Trophoblast cell (in vitro differentiated cells and primary cell): ENCODE results near the gene FCMR.

ENCODE experiments used
- DNase-seq, 2 donors: peaks; one replicate each; pipeline ENCODE4 v3.0.0-alpha.2; 2016
- H2AFZ ChIP-seq: 2 replicates; pipeline ENCODE4 v1.6.1; 2013; ENCODE audit warnings: low read length, moderate library complexity, mild to moderate bottlenecking; ENCODE audit not compliant: insufficient read depth, poor library complexity
- H2AK5ac ChIP-seq: 2 replicates; pipeline ENCODE4 v1.6.1; 2013; ENCODE audit warnings: mild to moderate bottlenecking, low read length
- H2BK120ac ChIP-seq: 2 replicates; pipeline ENCODE4 v1.6.1; 2013; ENCODE audit warnings: low read length, mild to moderate bottlenecking, moderate library complexity; ENCODE audit not compliant: insufficient read depth, poor library complexity
- H2BK12ac ChIP-seq: 2 replicates; pipeline ENCODE4 v1.6.1; 2013; ENCODE audit warnings: mild to moderate bottlenecking, low read length, moderate library complexity
- H2BK5ac ChIP-seq: 2 replicates; pipeline ENCODE4 v1.6.1; 2013; ENCODE audit warnings: low read length, low read depth, moderate library complexity, mild to moderate bottlenecking; ENCODE audit not compliant: poor library complexity
- H3K14ac ChIP-seq: 2 replicates; pipeline ENCODE4 v1.6.1; 2013; ENCODE audit warnings: mild to moderate bottlenecking, low read length
- H3K18ac ChIP-seq: 2 replicates; pipeline ENCODE4 v1.6.1; 2013; ENCODE audit warnings: mild to moderate bottlenecking, low read length
- H3K23ac ChIP-seq: 2 replicates; pipeline ENCODE4 v1.6.1; 2013; ENCODE audit warnings: low read length
- H3K27ac ChIP-seq: 2 replicates; pipeline ENCODE4 v1.5.1; 2013; ENCODE audit warnings: low read depth, mild to moderate bottlenecking, inconsistent platforms, low read length, moderate library complexity
- H3K27me3 ChIP-seq: 2 replicates; pipeline ENCODE4 v1.6.1; 2013; ENCODE audit warnings: inconsistent platforms, mild to moderate bottlenecking, low read length, moderate library complexity; ENCODE audit not compliant: insufficient read depth
- H3K36me3 ChIP-seq, 2 experiments: 1 replicate in 1 of 2; 2 replicates in 1 of 2; pipeline ENCODE4 v1.6.1; 2013; ENCODE audit warnings: low read length in 2 of 2, mild to moderate bottlenecking in 2 of 2, moderate library complexity in 1 of 2; ENCODE audit not compliant: insufficient read depth in 2 of 2, control insufficient read depth in 1 of 2
- H3K4ac ChIP-seq: 2 replicates; pipeline ENCODE4 v1.6.1; 2013; ENCODE audit warnings: low read depth, mild to moderate bottlenecking, low read length, moderate library complexity
- H3K4me1 ChIP-seq, 2 experiments: 1 replicate in 1 of 2; 2 replicates in 1 of 2; pipeline ENCODE4 v1.6.1; 2013; ENCODE audit warnings: low read length in 2 of 2, mild to moderate bottlenecking in 2 of 2, moderate library complexity in 1 of 2; ENCODE audit not compliant: insufficient read depth in 2 of 2, control insufficient read depth in 1 of 2
- H3K4me2 ChIP-seq: 2 replicates; pipeline ENCODE4 v1.6.1; 2013; ENCODE audit warnings: inconsistent platforms, mild to moderate bottlenecking, low read length, moderate library complexity
- H3K4me3 ChIP-seq: 2 replicates; pipeline ENCODE4 v1.5.1; 2013; ENCODE audit warnings: mild to moderate bottlenecking, low read depth, low read length, inconsistent platforms
- H3K79me1 ChIP-seq: one replicate; pipeline ENCODE4 v1.6.1; 2013; ENCODE audit warnings: low read length
- H3K79me2 ChIP-seq: 2 replicates; pipeline ENCODE4 v1.6.1; 2013; ENCODE audit warnings: low read length, mild to moderate bottlenecking; ENCODE audit not compliant: control insufficient read depth, insufficient read depth, poor library complexity
- H3K9ac ChIP-seq: 2 replicates; pipeline ENCODE4 v1.6.1; 2013; ENCODE audit warnings: mild to moderate bottlenecking, low read length
- H3K9me3 ChIP-seq: 2 replicates; pipeline ENCODE4 v1.6.1; 2013; ENCODE audit warnings: low read depth, mild to moderate bottlenecking, control low read depth, inconsistent platforms, low read length; ENCODE audit not compliant: insufficient read depth
- H4K12ac ChIP-seq: 2 replicates; pipeline ENCODE4 v1.6.1; 2013; ENCODE audit warnings: low read depth, mild to moderate bottlenecking, low read length, moderate library complexity
- H4K8ac ChIP-seq: 2 replicates; pipeline ENCODE4 v1.6.1; 2013; ENCODE audit warnings: low read depth, mild to moderate bottlenecking, low read length, moderate library complexity
- H4K91ac ChIP-seq: one replicate; pipeline ENCODE4 v1.6.1; 2013; ENCODE audit warnings: low read depth, mild to moderate bottlenecking, low read length, moderate library complexity
- WGBS: extraction: QIAGEN DNeasy Blood & Tissue Kit; methylation state at CpG from one replicate; pipeline ENCODE4 v1.1.7; 2013; ENCODE audit warnings: missing lambda C conversion rate; ENCODE audit not compliant: insufficient read length, insufficient coverage; ENCODE audit errors: extremely low coverage; 5-methylcytosine and 5-hydroxymethylcytosine counted together

FCMR gene

DNA sequence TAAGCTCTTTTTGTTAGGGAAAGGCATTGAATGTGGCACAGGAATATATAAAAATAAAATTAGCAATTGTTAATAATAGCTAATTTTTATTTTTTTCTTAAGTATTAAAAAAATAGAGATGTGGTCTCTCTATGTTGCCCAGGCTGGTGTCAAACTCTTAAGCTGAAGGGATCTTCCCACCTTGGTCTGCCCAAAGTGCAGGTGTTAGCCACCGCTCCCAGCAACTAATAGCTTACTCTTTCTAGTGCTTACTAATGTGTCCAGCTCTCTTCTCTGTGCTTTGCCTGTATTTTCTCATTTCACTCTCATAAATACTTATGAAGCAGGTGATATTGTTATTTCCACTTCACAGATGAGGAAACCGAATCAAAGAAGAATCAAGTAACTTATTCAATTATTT, 37.9 kb downstream of the FCMR start:
- no peak overlapping the region for H3K18ac ChIP-seq
- no peak overlapping the region for H3K4me2 ChIP-seq
- no peak overlapping the region for H3K9ac ChIP-seq
- no peak overlapping the region for H3K14ac ChIP-seq
- no peak overlapping the region for H4K12ac ChIP-seq
- no peaks in the 10 kb centered on the region for H3K9me3 ChIP-seq
- H2BK12ac ChIP-seq: no peak overlapping the region
- H2AFZ ChIP-seq: no peak overlapping the region
- WGBS: no CpG with 5 or more reads among the region's 2 CpGs
- H3K79me2 ChIP-seq: no peaks in the 10 kb centered on the region
- no peak overlapping the region for H3K27ac ChIP-seq
- no peaks in the 10 kb centered on the region for H3K27me3 ChIP-seq
- H3K4me3 ChIP-seq: no peak overlapping the region
- H2AK5ac ChIP-seq: no peak overlapping the region
- no peaks in the 10 kb centered on the region for H3K4me1 ChIP-seq
- H3K36me3 ChIP-seq: no peaks in the 10 kb centered on the region
- no peak overlapping the region for H4K91ac ChIP-seq
- no peak overlapping the region for H2BK120ac ChIP-seq
- H2BK5ac ChIP-seq: no peak overlapping the region
- H3K79me1 ChIP-seq: no peaks in the 10 kb centered on the region
- H3K4ac ChIP-seq: no peak overlapping the region
- DNase-seq: no peak
- no peak overlapping the region for H4K8ac ChIP-seq
- no peak overlapping the region for H3K23ac ChIP-seq

- no peak overlapping the region for H2BK12ac ChIP-seq
- no peak overlapping the region for H2AFZ ChIP-seq
- no peak overlapping the region for H2BK5ac ChIP-seq
- H3K36me3 ChIP-seq: no peaks in the 10 kb centered on the region
- H3K79me1 ChIP-seq: no peaks in the 10 kb centered on the region
- H3K4me2 ChIP-seq: no peak overlapping the region
- no peak overlapping the region for H3K14ac ChIP-seq
- no peak for DNase-seq
- no peak overlapping the region for H2BK120ac ChIP-seq
- H2AK5ac ChIP-seq: no peak overlapping the region
- no CpG with 5 or more reads among the region's 1 CpG for WGBS
- no peaks in the 10 kb centered on the region for H3K4me1 ChIP-seq
- H3K9me3 ChIP-seq: peaks cover 1% of the 10 kb centered on the region
- H3K4ac ChIP-seq: no peak overlapping the region
- no peaks in the 10 kb centered on the region for H3K27me3 ChIP-seq
- no peaks in the 10 kb centered on the region for H3K79me2 ChIP-seq
- no peak overlapping the region for H3K23ac ChIP-seq
- no peak overlapping the region for H3K18ac ChIP-seq
- H4K8ac ChIP-seq: no peak overlapping the region
- H3K27ac ChIP-seq: no peak overlapping the region
- H4K12ac ChIP-seq: no peak overlapping the region
- H3K9ac ChIP-seq: no peak overlapping the region
- no peak overlapping the region for H4K91ac ChIP-seq
- no peak overlapping the region for H3K4me3 ChIP-seq
Measured at GRCh38 chr1:206883160-206883559, 38.6 kb downstream of the FCMR start.

- H2AK5ac ChIP-seq: no peak overlapping the region
- no peak overlapping the region for H2AFZ ChIP-seq
- no peak overlapping the region for H2BK5ac ChIP-seq
- no peak overlapping the region for H3K4me2 ChIP-seq
- H3K9ac ChIP-seq: no peak overlapping the region
- H3K14ac ChIP-seq: no peak overlapping the region
- WGBS: no CpG with 5 or more reads among the region's 3 CpGs
- no peak overlapping the region for H2BK12ac ChIP-seq
- no peak overlapping the region for H4K8ac ChIP-seq
- no peak overlapping the region for H4K12ac ChIP-seq
- H3K27me3 ChIP-seq: no peaks in the 10 kb centered on the region
- H3K9me3 ChIP-seq: peaks cover 2% of the 10 kb centered on the region
- no peak overlapping the region for H3K23ac ChIP-seq
- no peaks in the 10 kb centered on the region for H3K79me1 ChIP-seq
- no peak overlapping the region for H3K18ac ChIP-seq
- no peak overlapping the region for H3K4ac ChIP-seq
- no peaks in the 10 kb centered on the region for H3K36me3 ChIP-seq
- no peak overlapping the region for H2BK120ac ChIP-seq
- no peaks in the 10 kb centered on the region for H3K4me1 ChIP-seq
- DNase-seq: no peak
- H3K27ac ChIP-seq: no peak overlapping the region
- no peaks in the 10 kb centered on the region for H3K79me2 ChIP-seq
- no peak overlapping the region for H4K91ac ChIP-seq
- H3K4me3 ChIP-seq: no peak overlapping the region
Measured at GRCh38 chr1:206882555-206882954, 39.2 kb downstream of the FCMR start.

GRCh38 chr1:206880314-206880713, 41.4 kb downstream of the FCMR start:
- Histone ChIP-seq H2AFZ (no peak overlapping the region), H3K9me3 (peaks cover 2% of the 10 kb centered on the region), H3K18ac (no peak overlapping the region), H4K12ac (no peak overlapping the region), H2BK120ac (no peak overlapping the region), H3K36me3 (no peaks in the 10 kb centered on the region), H3K79me1 (no peaks in the 10 kb centered on the region), H3K14ac (no peak overlapping the region), H3K4ac (no peak overlapping the region), H3K27me3 (no peaks in the 10 kb centered on the region), H2AK5ac (no peak overlapping the region), H3K79me2 (no peaks in the 10 kb centered on the region), H3K4me3 (no peak overlapping the region), H3K23ac (no peak overlapping the region), H4K8ac (no peak overlapping the region), H2BK12ac (no peak overlapping the region), H3K4me1 (no peaks in the 10 kb centered on the region), H4K91ac (no peak overlapping the region), H2BK5ac (no peak overlapping the region), H3K4me2 (no peak overlapping the region), H3K9ac (no peak overlapping the region), H3K27ac (no peak overlapping the region)
- DNase-seq: no peak
- no CpG with 5 or more reads among the region's 3 CpGs for WGBS
